Spleen (tissue), 11 donors: ENCODE data around the gene SPATA2. TPM values are rescaled to one million over a fixed set of nuclear protein-coding genes. Genes with fewer than 3 reads are reported as not detected.

Experiments used
- DNase-seq: peaks from one replicate; pipeline ENCODE4 v3.0.0-alpha.2; 2020
- H3K27ac ChIP-seq, 8 donors: fragments of 200-600 bp; sonication (generic) in 7 of 8; 1 replicate in 4 of 8; 2 replicates in 4 of 8; pipeline versions ENCODE4 v1.5.0 to v1.8.0; 2016 to 2021; ENCODE audit warnings: inconsistent platforms in 4 of 8, mild to moderate bottlenecking in 4 of 8, moderate library complexity in 1 of 8
- H3K27me3 ChIP-seq, 7 donors: fragments of 200-600 bp; sonication (generic) in 6 of 7; replicated peaks in 1 of 7; 1 replicate in 4 of 7; 2 replicates in 3 of 7; pipeline versions ENCODE4 v1.5.0 to v1.8.0; 2016 to 2021; ENCODE audit warnings: inconsistent platforms in 3 of 7, mild to moderate bottlenecking in 1 of 7
- H3K36me3 ChIP-seq, 6 donors: fragments of 200-600 bp; sonication (generic) in 5 of 6; 1 replicate in 4 of 6; 2 replicates in 2 of 6; pipeline versions ENCODE4 v1.5.0 to v1.8.0; 2016 to 2021; ENCODE audit warnings: inconsistent platforms in 2 of 6
- H3K4me1 ChIP-seq, 6 donors: fragments of 200-600 bp; sonication (generic) in 5 of 6; 1 replicate in 3 of 6; 2 replicates in 3 of 6; pipeline versions ENCODE4 v1.5.0 to v1.8.0; 2016 to 2021; ENCODE audit warnings: inconsistent platforms in 3 of 6
- H3K4me3 ChIP-seq, 8 donors: fragments of 200-600 bp; sonication (generic) in 7 of 8; 1 replicate in 4 of 8; 2 replicates in 4 of 8; pipeline versions ENCODE4 v1.5.0 to v1.8.0; 2016 to 2021; ENCODE audit warnings: inconsistent platforms in 4 of 8, mild to moderate bottlenecking in 4 of 8, moderate library complexity in 2 of 8
- H3K9me3 ChIP-seq, 8 donors: fragments of 200-600 bp; sonication (generic) in 7 of 8; 1 replicate in 4 of 8; 2 replicates in 4 of 8; pipeline versions ENCODE4 v1.5.0 to v1.8.0; 2016 to 2021; ENCODE audit warnings: inconsistent platforms in 4 of 8
- CTCF ChIP-seq, 11 experiments: fragments of 200-600 bp in 7 of 11; fragments of 450-650 bp in 4 of 11; sonication (generic) in 4 of 11; IDR thresholded peaks in 8 of 11; conservative IDR thresholded peaks in 3 of 11; 1 replicate in 7 of 11; 2 replicates in 4 of 11; pipeline versions ENCODE4 v1.4.0 to v1.8.0; 2016 to 2021; ENCODE audit warnings: antibody characterized with exemption in 11 of 11, inconsistent platforms in 4 of 11, mild to moderate bottlenecking in 1 of 11
- POLR2A ChIP-seq, 3 donors: fragments of 450-650 bp; IDR thresholded peaks; one replicate each; pipeline ENCODE4 v1.5.1; 2017; ENCODE audit warnings: antibody characterized with exemption in 3 of 3, mild to moderate bottlenecking in 1 of 3
- POLR2AphosphoS5 ChIP-seq, 3 donors: sonication (generic); formaldehyde crosslinking; IDR thresholded peaks; one replicate each; pipeline ENCODE4 v1.5.1; 2017; ENCODE audit warnings: antibody characterized with exemption in 3 of 3
- WGBS, 5 donors: extraction: QIAGEN DNeasy Blood & Tissue Kit in 3 of 5; methylation state at CpG; one replicate each; pipeline versions ENCODE4 v1.1.5 to v1.1.7; 2013 to 2018; 5-methylcytosine and 5-hydroxymethylcytosine counted together
- intact Hi-C: fragments of 100-400 bp; cut with DNase I; formaldehyde crosslinking; loops from one replicate; pipeline ENCODE4 v1.15.0; 2023; ENCODE audit warnings: low total_unique reads
- polyA plus RNA-seq, 3 donors: library from polyadenylated mRNA; stranded (reverse); fragments of 200-250 nt; gene quantifications; one replicate each; pipeline ENCODE4 v1.2.1, GENCODE V29; 2013
- total RNA-seq, 7 donors: library from RNA; depleted of rRNA in 3 of 7; stranded (reverse); fragments of >200 nt in 3 of 7; fragmentation: NEBNext Ultra II Directional in 4 of 7; extraction: Animal tissue kit (Norgen Biotek cat#: 25700) in 4 of 7; gene quantifications; one replicate each; pipeline versions ENCODE4 v1.1.0 to v1.2.1, GENCODE V29; 2016 to 2021
- donor health status: healthy with polysubstance abuse.
- donor health status: DM: no; HTN: no; CAD: no; lungs with moderate emphysema.
- donor health status: DM: no; HTN: no; CAD: no.
- donor health status: Bipolar disorder and iron deficiency.
- donor health status: healthy.
- donor health status: DM: no; HTN: no; CAD: no.
- donor health status: DM: yes; HTN: yes; CAD: no.

The SPATA2 gene
- total and polyA plus RNA-seq, 10 donors = 2.9 to 33.2 (median 13.7) TPM

DNA sequence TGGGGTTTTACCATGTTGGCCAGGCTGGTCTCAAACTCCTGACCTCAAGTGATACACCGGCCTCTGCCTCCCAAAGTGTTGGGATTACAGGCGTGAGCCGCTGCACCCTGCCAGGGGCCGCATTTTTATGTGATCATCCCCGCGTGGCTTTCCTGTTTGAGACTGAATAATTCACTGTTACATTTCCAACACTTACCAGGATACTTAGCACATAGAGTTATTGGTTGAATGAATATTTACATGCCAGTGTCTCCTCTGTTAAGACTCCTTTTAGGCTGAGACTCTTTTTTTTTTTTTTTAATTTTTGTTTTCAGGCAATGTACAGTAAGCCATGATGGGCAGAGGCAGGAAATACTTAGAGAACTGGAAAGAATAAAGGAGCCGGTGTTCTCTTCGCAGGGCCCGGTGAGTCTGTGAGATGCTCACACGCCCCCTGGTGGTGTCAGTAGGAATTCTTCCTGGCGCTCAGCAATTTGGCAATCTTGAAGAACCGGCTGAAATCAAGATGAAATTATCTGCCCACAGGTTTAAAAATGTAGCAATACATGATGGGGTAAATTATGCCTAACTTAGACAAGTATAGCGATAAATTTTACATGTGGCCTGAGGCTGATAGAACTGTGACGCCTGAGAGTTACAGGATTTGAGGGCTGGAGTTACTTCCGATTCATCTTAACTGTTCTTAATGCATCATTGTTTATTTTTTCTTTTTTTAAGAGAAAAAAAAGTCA, 13.2 kb upstream of the SPATA2 start:
- peak overlapping the region in 7 of 8 donors; percentile 10 to 68 (median 42) for H3K27ac ChIP-seq
- H3K4me1 ChIP-seq = peaks cover 5 to 21% (median 11%) of the 10 kb centered on the region in 6 donors
- H3K4me3 ChIP-seq = no peak overlapping the region
- 14 to 18% (median 15%) methylated on average over 15 of the region's 15 CpGs for WGBS, 5 donors
- H3K9me3 ChIP-seq = no peaks in the 10 kb centered on the region
- intact Hi-C loops = no loop called here
- no peaks in the 10 kb centered on the region for H3K36me3 ChIP-seq
- DNase-seq = peak; percentile 90
- TF ChIP-seq POLR2AphosphoS5 (IDR thresholded peaks at IDR 0.05) (peak in 1 of 3 donors; percentile 48), POLR2A (IDR thresholded peaks at IDR 0.05) (no peak), CTCF (IDR thresholded peaks at IDR 0.05 in 8 of 11, conservative IDR thresholded peaks at IDR 0.05 in 3 of 11) (peak; percentile 71 to 93 (median 90))
- H3K27me3 ChIP-seq = no peaks in the 10 kb centered on the region

DNA sequence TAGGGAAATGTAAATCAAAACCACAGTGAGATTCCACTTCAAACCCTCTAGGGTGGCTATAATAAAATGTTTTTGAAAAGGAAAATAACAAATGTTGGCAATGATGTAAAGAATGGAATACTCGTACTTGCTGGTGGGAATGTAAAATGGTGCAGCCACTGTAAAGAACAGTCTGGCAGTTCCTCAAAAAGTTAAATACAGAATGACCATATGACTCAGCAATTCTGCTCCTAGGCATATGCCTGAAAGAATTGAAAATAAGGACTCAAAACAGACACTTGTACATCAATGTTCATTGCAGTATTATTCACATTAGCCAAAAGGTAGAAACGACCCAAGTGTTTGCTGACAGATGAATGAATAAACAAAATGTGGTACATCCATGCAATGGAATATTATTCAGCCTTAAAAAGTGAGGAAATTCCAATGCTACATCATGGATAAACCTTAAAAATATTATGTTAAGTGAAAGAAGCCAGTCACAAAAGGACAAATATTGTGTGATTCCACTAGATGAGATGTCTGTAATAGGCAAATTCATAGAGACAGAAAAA, 10.6 kb upstream of the SPATA2 start:
- WGBS, 5 donors = 56 to 81% (median 73%) methylated on average over 2 of the region's 2 CpGs
- TF ChIP-seq CTCF (IDR thresholded peaks at IDR 0.05 in 8 of 11, conservative IDR thresholded peaks at IDR 0.05 in 3 of 11) (no peak), POLR2AphosphoS5 (IDR thresholded peaks at IDR 0.05) (no peak), POLR2A (IDR thresholded peaks at IDR 0.05) (no peak)
- intact Hi-C loops = no loop called here
- Histone ChIP-seq H3K36me3 (no peaks in the 10 kb centered on the region), H3K9me3 (no peaks in the 10 kb centered on the region), H3K4me3 (no peak overlapping the region), H3K4me1 (peaks cover 5 to 21% (median 11%) of the 10 kb centered on the region in 6 donors), H3K27me3 (no peaks in the 10 kb centered on the region), H3K27ac (no peak overlapping the region)
- no peak for DNase-seq

GRCh38 chr20:49924247-49924646, 8.9 kb upstream of the SPATA2 start:
- intact Hi-C loops = no loop called here
- Histone ChIP-seq H3K27me3 (no peaks in the 10 kb centered on the region), H3K4me1 (peaks cover 5 to 16% (median 11%) of the 10 kb centered on the region in 6 donors), H3K9me3 (no peaks in the 10 kb centered on the region), H3K4me3 (no peak overlapping the region), H3K27ac (no peak overlapping the region), H3K36me3 (no peaks in the 10 kb centered on the region)
- TF ChIP-seq CTCF (IDR thresholded peaks at IDR 0.05 in 8 of 11, conservative IDR thresholded peaks at IDR 0.05 in 3 of 11) (no peak), POLR2AphosphoS5 (IDR thresholded peaks at IDR 0.05) (no peak), POLR2A (IDR thresholded peaks at IDR 0.05) (no peak)
- 85 to 94% (median 87%) methylated on average over 4 of the region's 4 CpGs for WGBS, 5 donors
- no peak for DNase-seq

DNA sequence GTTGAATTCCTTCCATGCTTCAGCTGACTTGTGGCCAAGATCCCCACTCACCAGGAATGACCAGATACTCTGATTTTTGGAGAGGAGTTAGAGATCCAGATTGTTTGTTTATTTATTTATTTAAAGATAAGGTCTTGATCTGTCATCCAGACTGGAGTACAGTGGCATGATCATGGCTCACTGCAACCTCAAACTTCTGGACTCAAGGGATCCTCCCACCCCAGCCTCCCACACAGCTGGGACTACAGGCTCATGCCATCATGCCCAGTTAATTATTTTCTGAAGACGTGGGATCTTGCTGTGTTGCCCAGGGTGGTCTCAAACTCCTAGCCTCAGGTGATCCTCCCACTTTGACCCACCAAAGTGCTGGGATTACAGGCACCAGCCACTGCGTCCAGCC, 4.1 kb upstream of the SPATA2 start:
- 74 to 100% (median 88%) methylated on average over 2 of the region's 2 CpGs for WGBS, 5 donors
- Histone ChIP-seq H3K4me3 (no peak overlapping the region), H3K27me3 (no peaks in the 10 kb centered on the region), H3K36me3 (no peaks in the 10 kb centered on the region), H3K27ac (no peak overlapping the region), H3K4me1 (peaks cover 6 to 26% (median 16%) of the 10 kb centered on the region in 6 donors), H3K9me3 (no peaks in the 10 kb centered on the region)
- intact Hi-C loops = no loop called here
- no peak for TF ChIP-seq POLR2A (IDR thresholded peaks at IDR 0.05)
- TF ChIP-seq POLR2AphosphoS5 (IDR thresholded peaks at IDR 0.05) = no peak
- TF ChIP-seq CTCF (IDR thresholded peaks at IDR 0.05 in 8 of 11, conservative IDR thresholded peaks at IDR 0.05 in 3 of 11) = no peak
- no peak for DNase-seq
